Neutrophil (primary cell): ENCODE results near the gene BAMBI.
"Not testable (repeated sequence)": the region's sequence is repeated elsewhere in the genome, so short reads cannot be mapped to it uniquely, and the experiment has no call there.

Experiments used
- H3K27ac ChIP-seq: fragments of 200-600 bp; sonication (generic); 2 replicates; pipeline ENCODE4 v1.5.1; 2016; ENCODE audit warnings: mild to moderate bottlenecking, moderate library complexity
- H3K27me3 ChIP-seq: fragments of 200-600 bp; sonication (generic); 2 replicates; pipeline ENCODE4 v1.6.0; 2016; ENCODE audit warnings: mild to moderate bottlenecking
- H3K36me3 ChIP-seq: fragments of 200-600 bp; sonication (generic); 2 replicates; pipeline ENCODE4 v1.5.1; 2017
- H3K4me1 ChIP-seq, 2 experiments: fragments of 200-600 bp in 1 of 2; sonication (generic) in 1 of 2; 1 replicate in 1 of 2; 2 replicates in 1 of 2; pipeline versions ENCODE4 v1.5.1 to v1.6.1; 2013 to 2016; ENCODE audit warnings: low read depth in 1 of 2, low read length in 1 of 2, mild to moderate bottlenecking in 1 of 2, moderate library complexity in 1 of 2; ENCODE audit not compliant: control insufficient read depth in 1 of 2, insufficient read depth in 1 of 2
- H3K4me3 ChIP-seq, 2 experiments: fragments of 200-600 bp in 1 of 2; sonication (generic) in 1 of 2; 1 replicate in 1 of 2; 2 replicates in 1 of 2; pipeline ENCODE4 v1.5.1; 2013 to 2016; ENCODE audit warnings: low read depth in 1 of 2, low read length in 1 of 2, mild to moderate bottlenecking in 1 of 2, moderate library complexity in 1 of 2
- H3K9me3 ChIP-seq: fragments of 200-600 bp; sonication (generic); 2 replicates; pipeline ENCODE4 v1.5.1; 2016
- TF ChIP-seq, protein P1 (sequence below): fragments of 200-600 bp; sonication (generic); IDR thresholded peaks from 2 replicates; pipeline ENCODE4 v1.5.1; 2016; ENCODE audit warnings: antibody characterized with exemption

BAMBI gene

DNA sequence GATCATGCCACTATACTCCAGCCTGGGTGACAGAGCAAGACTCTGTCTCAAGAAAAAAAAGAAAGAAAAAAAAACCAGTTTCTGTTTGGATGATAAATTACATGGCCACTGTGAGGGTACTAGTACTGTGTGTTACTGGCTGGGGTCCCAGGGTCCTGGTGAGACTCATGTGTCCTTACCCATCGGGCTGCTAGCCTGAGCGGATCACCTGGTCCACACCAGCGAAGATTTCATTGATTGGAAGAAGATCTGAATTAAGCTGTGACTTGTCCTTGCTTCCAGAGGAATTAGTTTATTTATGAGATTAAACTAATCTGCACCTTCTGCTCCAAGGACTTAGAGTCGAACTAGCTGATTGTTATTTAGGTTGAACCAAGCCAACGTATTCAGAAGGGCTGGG lies 40.0 kb upstream of the BAMBI start:
- TF ChIP-seq, protein P1, sequence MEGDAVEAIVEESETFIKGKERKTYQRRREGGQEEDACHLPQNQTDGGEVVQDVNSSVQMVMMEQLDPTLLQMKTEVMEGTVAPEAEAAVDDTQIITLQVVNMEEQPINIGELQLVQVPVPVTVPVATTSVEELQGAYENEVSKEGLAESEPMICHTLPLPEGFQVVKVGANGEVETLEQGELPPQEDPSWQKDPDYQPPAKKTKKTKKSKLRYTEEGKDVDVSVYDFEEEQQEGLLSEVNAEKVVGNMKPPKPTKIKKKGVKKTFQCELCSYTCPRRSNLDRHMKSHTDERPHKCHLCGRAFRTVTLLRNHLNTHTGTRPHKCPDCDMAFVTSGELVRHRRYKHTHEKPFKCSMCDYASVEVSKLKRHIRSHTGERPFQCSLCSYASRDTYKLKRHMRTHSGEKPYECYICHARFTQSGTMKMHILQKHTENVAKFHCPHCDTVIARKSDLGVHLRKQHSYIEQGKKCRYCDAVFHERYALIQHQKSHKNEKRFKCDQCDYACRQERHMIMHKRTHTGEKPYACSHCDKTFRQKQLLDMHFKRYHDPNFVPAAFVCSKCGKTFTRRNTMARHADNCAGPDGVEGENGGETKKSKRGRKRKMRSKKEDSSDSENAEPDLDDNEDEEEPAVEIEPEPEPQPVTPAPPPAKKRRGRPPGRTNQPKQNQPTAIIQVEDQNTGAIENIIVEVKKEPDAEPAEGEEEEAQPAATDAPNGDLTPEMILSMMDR: no peak
- no peak overlapping the region for H3K4me3 ChIP-seq
- no peaks in the 10 kb centered on the region for H3K4me1 ChIP-seq
- no peaks in the 10 kb centered on the region for H3K36me3 ChIP-seq
- H3K27me3 ChIP-seq: peaks cover 22% of the 10 kb centered on the region
- H3K27ac ChIP-seq: no peak overlapping the region
- H3K9me3 ChIP-seq: no peaks in the 10 kb centered on the region

DNA sequence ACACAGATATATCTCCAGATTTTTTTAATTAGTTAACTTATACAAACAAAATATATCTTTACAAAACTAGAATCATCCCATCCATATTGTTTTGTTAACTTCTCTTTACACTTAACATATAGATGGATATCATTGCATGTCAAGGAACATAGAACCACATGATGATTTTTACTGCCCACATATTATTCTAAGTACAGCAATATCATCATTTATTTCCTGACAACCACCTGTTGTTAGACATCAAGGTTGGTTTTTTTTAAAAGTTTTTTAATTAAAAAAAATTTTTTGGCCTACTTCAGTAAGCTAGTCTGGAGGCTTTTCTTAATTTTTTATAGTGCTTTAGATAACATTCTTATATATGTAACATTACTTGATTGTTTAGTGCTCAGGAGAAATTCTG lies 38.9 kb upstream of the BAMBI start:
- Histone ChIP-seq H3K27ac (no peak overlapping the region), H3K4me1 (no peaks in the 10 kb centered on the region), H3K4me3 (no peak overlapping the region), H3K36me3 (no peaks in the 10 kb centered on the region), H3K9me3 (no peaks in the 10 kb centered on the region), H3K27me3 (peaks cover 22% of the 10 kb centered on the region)
- TF ChIP-seq, protein P1: no peak

DNA sequence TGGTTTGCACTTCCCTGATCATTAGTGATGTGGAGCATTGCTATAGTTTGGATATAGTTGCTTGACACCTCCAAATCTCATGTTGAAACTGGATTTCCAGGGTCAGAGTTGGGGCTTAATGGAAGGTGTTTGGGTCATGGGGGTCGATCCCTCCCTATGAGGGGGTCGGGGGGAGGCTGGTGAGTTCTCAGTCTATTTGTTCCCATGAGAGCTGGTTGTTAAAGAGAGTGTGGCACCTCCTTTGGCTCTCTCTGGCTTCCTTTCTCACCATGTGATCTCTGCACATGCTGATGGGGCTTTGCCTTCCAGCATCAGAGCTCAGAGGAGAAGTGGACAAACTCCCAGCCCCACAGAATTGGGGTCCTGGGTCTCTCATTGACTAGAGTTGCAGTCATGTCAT lies 36.8 kb upstream of the BAMBI start:
- no peak overlapping the region for H3K4me3 ChIP-seq

DNA sequence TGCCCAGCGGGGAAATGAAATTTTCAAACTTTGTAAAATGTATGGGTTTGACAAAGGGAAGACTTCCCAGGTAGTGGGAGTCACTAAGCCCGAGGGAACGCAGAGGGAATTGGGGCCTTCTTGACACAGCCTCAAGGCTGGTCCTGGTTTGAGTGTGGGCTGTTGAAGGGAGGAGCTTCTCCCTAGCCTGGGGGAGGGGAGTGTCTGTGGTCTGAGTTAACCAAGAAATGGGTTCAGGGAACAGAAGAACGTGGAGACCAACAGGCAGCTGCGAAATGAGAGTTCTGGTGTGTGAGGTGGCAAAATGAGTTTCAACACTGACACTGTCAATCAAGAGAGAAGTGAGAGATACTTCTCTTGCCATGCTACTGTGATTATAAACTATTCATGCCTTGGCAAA lies 32.7 kb upstream of the BAMBI start:
- Histone ChIP-seq H3K27me3 (peaks cover 26% of the 10 kb centered on the region), H3K4me3 (no peak overlapping the region), H3K36me3 (no peaks in the 10 kb centered on the region), H3K9me3 (no peaks in the 10 kb centered on the region), H3K4me1 (no peaks in the 10 kb centered on the region), H3K27ac (no peak overlapping the region)
- TF ChIP-seq, protein P1: no peak

More for the DNA sequence above, 36.8 kb upstream of the BAMBI start:
- no peaks in the 10 kb centered on the region for H3K36me3 ChIP-seq
- TF ChIP-seq, protein P1: no peak
- no peaks in the 10 kb centered on the region for H3K9me3 ChIP-seq
- peaks cover 17% of the 10 kb centered on the region for H3K27me3 ChIP-seq
- H3K27ac ChIP-seq: no peak overlapping the region
- H3K4me1 ChIP-seq: no peaks in the 10 kb centered on the region

DNA sequence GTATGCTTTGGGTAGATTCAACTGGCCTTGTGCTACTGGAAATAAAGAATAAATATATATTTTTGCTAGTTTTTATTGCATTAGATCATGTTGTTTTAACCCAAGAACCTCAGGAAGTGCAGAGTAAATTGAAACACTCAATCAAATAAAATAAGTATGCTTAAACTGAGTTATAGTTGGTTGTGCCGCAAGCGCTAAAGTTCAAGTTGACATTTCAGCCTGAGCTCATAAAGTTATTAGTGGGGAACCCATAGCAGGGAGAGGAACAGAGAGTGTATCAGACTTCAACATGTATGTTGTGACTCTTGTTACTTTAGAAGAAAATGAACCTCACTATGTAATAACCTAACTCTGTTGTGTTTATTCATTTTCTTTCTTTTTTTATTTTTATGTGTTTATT lies 25.2 kb upstream of the BAMBI start:
- H3K27me3 ChIP-seq: peaks cover 9% of the 10 kb centered on the region
- H3K9me3 ChIP-seq: no peaks in the 10 kb centered on the region
- H3K4me1 ChIP-seq: no peaks in the 10 kb centered on the region
- no peaks in the 10 kb centered on the region for H3K36me3 ChIP-seq
- H3K27ac ChIP-seq: no peak overlapping the region
- TF ChIP-seq, protein P1: no peak
- H3K4me3 ChIP-seq: no peak overlapping the region

DNA sequence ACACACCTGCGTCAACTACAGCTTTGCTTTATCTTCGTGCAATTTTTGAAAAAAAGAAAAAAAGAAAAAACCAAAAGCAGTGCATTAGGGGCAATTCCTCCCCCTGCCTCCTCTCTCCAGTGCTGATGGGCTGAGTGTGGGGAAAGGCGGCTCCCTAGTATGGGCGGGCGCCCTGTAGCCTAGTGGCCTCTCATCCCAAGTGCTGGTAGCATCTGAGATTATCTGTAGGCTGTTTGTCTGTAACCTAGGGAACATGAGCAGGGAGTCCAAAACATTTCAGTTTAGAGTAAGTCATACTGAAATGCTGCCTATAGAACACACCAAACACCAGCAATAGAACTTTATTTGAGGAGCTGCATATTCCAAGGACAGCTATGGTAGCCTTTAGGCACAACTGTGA lies 24.6 kb upstream of the BAMBI start:
- Histone ChIP-seq H3K4me1 (no peaks in the 10 kb centered on the region), H3K9me3 (no peaks in the 10 kb centered on the region), H3K36me3 (no peaks in the 10 kb centered on the region), H3K27me3 (peaks cover 9% of the 10 kb centered on the region), H3K4me3 (no peak overlapping the region), H3K27ac (no peak overlapping the region)
- TF ChIP-seq, protein P1: no peak

DNA sequence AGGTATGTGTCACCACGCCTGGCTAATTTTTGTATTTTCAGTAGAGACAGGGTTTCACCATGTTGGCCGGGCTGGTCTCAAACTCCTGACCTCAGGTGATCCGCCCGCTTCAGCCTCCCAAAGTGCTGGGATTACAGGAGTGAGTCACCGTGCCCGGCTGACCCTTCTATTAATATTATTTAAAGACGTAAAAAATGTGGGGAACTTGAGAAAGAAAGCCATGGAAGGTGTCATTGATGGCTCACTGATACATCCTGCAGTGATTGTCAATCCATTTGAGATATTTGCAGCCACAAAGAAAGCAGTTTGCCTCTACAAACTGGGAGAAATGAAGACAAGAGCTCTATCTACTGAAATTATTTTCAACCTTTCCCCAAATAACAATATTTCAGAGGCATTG lies 18.5 kb upstream of the BAMBI start:
- H3K27ac ChIP-seq, H3K4me3 ChIP-seq, H3K9me3 ChIP-seq, H3K4me1 ChIP-seq, H3K36me3 ChIP-seq: not testable (repeated sequence)
- H3K27me3 ChIP-seq: peaks cover 11% of the 10 kb centered on the region
